Ectodermal cell (in vitro differentiated cells): Measurements from ENCODE around the gene APC.
"Not testable (repeated sequence)": the region's sequence is repeated elsewhere in the genome, so short reads cannot be mapped to it uniquely, and the experiment has no call there.

Experiments
- H3K27ac ChIP-seq: 2 replicates; pipeline ENCODE4 v1.7.0; 2013; ENCODE audit warnings: mild to moderate bottlenecking, low read depth, low read length; ENCODE audit not compliant: insufficient read depth, poor library complexity, severe bottlenecking
- H3K27me3 ChIP-seq: 2 replicates; pipeline ENCODE4 v1.7.0; 2013; ENCODE audit warnings: mild to moderate bottlenecking, low read length; ENCODE audit not compliant: insufficient read depth, control insufficient read depth, poor library complexity, severe bottlenecking
- H3K36me3 ChIP-seq: one replicate; pipeline ENCODE4 v1.7.0; 2013; ENCODE audit warnings: low read length; ENCODE audit not compliant: control insufficient read depth, insufficient read depth
- H3K4me1 ChIP-seq: one replicate; pipeline ENCODE4 v1.7.0; 2013; ENCODE audit warnings: low read length; ENCODE audit not compliant: control insufficient read depth, insufficient read depth
- H3K4me3 ChIP-seq: 2 replicates; pipeline ENCODE4 v1.7.0; 2013; ENCODE audit warnings: low read depth, low read length, control low read depth; ENCODE audit not compliant: insufficient read depth
- H3K9me3 ChIP-seq: 2 replicates; pipeline ENCODE4 v1.7.0; 2013; ENCODE audit warnings: mild to moderate bottlenecking, low read length, moderate library complexity; ENCODE audit not compliant: control insufficient read depth
- WGBS, 2 experiments: methylation state at CpG; one replicate each; pipeline ENCODE4 v1.1.7; 2013; ENCODE audit warnings: missing lambda C conversion rate in 2 of 2; 5-methylcytosine and 5-hydroxymethylcytosine counted together

The APC gene

DNA sequence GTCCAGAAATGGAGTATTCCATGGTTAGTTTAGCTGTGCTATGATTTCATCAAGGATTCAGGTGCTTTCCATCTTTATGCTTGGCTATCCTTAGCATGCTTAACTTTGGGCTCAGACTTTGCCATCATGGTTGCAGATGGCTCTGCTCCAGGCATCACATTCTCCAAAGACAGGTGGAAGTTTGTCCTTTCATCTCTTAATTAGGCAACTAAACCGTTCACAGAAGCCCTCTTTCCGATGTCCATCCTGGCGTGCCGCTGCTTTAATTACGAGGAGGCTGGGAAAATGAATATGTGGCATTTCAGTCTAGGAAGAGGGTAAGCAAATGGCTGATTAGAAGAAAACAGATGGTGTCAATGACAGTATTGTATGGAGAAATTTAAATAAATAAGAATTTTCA, 24.5 kb upstream of the APC start:
- Histone ChIP-seq H3K27me3 (no peaks in the 10 kb centered on the region), H3K36me3 (no peaks in the 10 kb centered on the region), H3K4me1 (peaks cover 4% of the 10 kb centered on the region), H3K9me3 (no peaks in the 10 kb centered on the region), H3K4me3 (no peak overlapping the region), H3K27ac (no peak overlapping the region)
- WGBS, 2 experiments = 96 to 99% methylated on average over 5 of the region's 5 CpGs

DNA sequence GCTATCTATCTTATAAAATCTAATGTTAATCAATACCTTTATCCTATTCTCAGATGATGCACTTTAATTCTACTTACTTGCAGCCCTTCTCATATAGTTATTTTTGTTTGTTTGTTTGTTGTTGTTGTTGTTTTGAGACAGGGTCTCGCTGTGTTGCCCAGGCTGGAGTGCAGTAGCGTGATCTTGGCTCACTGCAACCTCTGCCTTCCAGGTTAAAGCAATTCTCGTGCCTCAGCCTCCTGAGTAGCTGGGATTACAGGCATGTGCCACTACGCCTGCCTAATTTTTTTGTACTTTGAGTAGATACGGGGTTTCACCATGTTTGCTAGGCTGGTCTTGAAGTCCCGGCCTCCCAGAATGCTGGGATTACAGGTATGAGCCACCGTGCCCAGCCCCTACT, 20.8 kb upstream of the APC start:
- not testable (repeated sequence) for H3K4me1 ChIP-seq, H3K27ac ChIP-seq, H3K36me3 ChIP-seq, H3K27me3 ChIP-seq, H3K4me3 ChIP-seq, H3K9me3 ChIP-seq
- 93 to 95% methylated on average over 7 of the region's 7 CpGs for WGBS, 2 experiments

DNA sequence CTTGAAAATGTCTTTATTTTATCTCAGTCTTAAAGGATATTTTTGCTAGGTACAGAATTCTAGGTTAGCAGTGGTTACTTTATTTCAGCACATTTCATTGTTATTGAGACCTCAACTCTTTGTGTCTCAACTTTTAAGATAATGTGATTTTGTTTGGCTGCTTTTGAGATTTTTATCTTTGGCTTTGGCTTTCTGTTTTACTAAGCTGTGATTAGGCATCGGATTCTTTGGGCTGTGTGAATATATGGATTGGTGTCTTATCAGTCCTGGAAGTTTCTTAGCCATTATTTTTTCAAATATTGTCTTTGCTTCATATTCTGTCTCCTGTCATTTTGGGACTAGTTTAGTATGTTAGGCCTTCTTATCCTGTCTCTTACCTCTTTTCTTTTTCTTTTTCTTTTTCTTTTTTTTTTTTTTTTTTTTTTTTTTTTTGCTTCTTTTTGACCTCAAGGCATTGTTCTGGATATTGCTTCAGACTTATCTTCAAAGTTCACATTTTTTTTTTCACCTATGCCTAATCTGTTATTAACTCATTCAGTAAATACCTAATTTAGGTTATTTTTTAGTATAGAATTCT, 20.1 kb upstream of the APC start:
- no peaks in the 10 kb centered on the region for H3K4me1 ChIP-seq
- no peaks in the 10 kb centered on the region for H3K27me3 ChIP-seq
- H3K4me3 ChIP-seq = no peak overlapping the region
- WGBS, 2 experiments = 93% methylated on average over 1 of the region's 1 CpG; no CpG with 5 or more reads in 1 of the 2 experiments
- H3K27ac ChIP-seq = no peak overlapping the region
- H3K9me3 ChIP-seq = no peaks in the 10 kb centered on the region
- H3K36me3 ChIP-seq = no peaks in the 10 kb centered on the region

GRCh38 chr5:112718344-112718743, 19.3 kb upstream of the APC start:
- H3K4me3 ChIP-seq = no peak overlapping the region

DNA sequence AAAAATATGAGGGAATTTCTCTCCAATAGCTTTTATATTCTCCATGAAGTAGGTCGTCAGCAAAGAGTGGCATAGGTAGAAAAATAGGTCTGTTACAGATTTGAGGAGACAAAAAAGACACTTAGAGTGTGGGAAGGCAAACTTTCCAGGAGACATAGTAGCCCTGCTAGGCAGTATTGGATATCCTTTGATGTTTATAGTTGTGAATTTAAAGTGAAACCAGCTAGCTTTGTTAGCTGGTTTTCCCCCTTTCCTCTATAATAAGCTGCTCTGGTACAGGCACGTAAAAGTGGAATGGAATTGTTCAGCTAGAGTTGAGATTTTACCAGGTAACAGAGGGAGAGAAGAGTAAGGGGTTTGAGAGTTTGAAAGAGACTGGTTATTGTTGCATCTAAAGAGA, 17.1 kb upstream of the APC start:
- 93 to 96% methylated on average over 2 of the region's 2 CpGs for WGBS, 2 experiments
- Histone ChIP-seq H3K27ac (no peak overlapping the region), H3K4me1 (no peaks in the 10 kb centered on the region), H3K9me3 (no peaks in the 10 kb centered on the region), H3K27me3 (no peaks in the 10 kb centered on the region), H3K4me3 (no peak overlapping the region), H3K36me3 (no peaks in the 10 kb centered on the region)

More at GRCh38 chr5:112718344-112718743, 19.3 kb upstream of the APC start:
- WGBS, 2 experiments = 70 to 79% methylated on average over 1 of the region's 2 CpGs
- H3K36me3 ChIP-seq = no peaks in the 10 kb centered on the region
- H3K27ac ChIP-seq = no peak overlapping the region
- H3K9me3 ChIP-seq = no peaks in the 10 kb centered on the region
- no peaks in the 10 kb centered on the region for H3K27me3 ChIP-seq
- no peaks in the 10 kb centered on the region for H3K4me1 ChIP-seq

DNA sequence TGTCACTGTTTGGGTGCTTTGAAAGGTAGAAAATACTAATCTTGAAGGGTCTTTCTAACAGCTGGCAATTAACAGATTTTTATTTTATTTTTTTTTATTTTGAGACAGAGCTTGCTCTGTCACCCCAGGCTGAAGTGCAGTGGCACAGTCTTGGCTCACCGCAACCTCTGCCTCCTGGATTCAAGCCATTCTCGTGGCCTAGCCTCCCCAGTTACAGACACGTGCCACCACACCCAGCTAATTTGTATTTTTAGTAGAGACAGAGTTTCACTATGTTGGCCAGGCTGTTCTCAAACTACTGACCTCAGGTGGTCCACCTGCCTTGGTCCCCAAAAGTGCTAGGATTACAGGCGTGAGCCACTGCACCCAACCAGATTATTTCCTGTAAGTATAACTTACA, 12.8 kb upstream of the APC start:
- 90 to 93% methylated on average over 4 of the region's 4 CpGs for WGBS, 2 experiments

GRCh38 chr5:112729630-112730029, 8.1 kb upstream of the APC start:
- no peaks in the 10 kb centered on the region for H3K4me1 ChIP-seq
- H3K9me3 ChIP-seq = no peaks in the 10 kb centered on the region
- H3K27ac ChIP-seq = no peak overlapping the region
- no peak overlapping the region for H3K4me3 ChIP-seq
- WGBS, 2 experiments = 100% methylated on average over 1 of the region's 1 CpG; no CpG with 5 or more reads in 1 of the 2 experiments
- H3K27me3 ChIP-seq = no peaks in the 10 kb centered on the region
- H3K36me3 ChIP-seq = no peaks in the 10 kb centered on the region

More for the DNA sequence above, 12.8 kb upstream of the APC start:
- no peaks in the 10 kb centered on the region for H3K4me1 ChIP-seq
- no peaks in the 10 kb centered on the region for H3K27me3 ChIP-seq
- H3K4me3 ChIP-seq = no peak overlapping the region
- H3K9me3 ChIP-seq = no peaks in the 10 kb centered on the region
- no peaks in the 10 kb centered on the region for H3K36me3 ChIP-seq
- H3K27ac ChIP-seq = no peak overlapping the region

DNA sequence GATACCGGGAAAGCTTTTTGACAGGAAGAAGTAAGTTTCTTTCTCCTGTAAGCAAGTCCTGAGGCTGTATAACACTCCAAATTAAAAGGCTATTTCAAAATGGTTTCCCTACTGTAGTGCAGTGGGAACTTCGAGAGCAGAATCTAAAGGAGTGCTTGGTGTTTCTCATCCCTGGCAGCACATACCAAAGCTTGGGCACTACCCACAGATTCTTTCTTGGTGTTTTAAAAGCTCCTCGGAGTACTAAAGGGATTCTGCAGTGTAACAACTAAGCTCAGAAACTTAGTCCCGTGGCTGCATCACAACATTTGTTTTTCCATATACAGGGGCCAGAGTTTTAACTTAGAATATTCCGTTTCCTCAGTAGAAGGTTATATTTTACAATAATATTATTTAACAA, 5.6 kb upstream of the APC start:
- H3K36me3 ChIP-seq = no peaks in the 10 kb centered on the region
- H3K27me3 ChIP-seq = no peaks in the 10 kb centered on the region
- H3K27ac ChIP-seq = no peak overlapping the region
- no peaks in the 10 kb centered on the region for H3K9me3 ChIP-seq
- 92 to 97% methylated on average over 4 of the region's 5 CpGs for WGBS, 2 experiments
- H3K4me1 ChIP-seq = no peaks in the 10 kb centered on the region
- no peak overlapping the region for H3K4me3 ChIP-seq

DNA sequence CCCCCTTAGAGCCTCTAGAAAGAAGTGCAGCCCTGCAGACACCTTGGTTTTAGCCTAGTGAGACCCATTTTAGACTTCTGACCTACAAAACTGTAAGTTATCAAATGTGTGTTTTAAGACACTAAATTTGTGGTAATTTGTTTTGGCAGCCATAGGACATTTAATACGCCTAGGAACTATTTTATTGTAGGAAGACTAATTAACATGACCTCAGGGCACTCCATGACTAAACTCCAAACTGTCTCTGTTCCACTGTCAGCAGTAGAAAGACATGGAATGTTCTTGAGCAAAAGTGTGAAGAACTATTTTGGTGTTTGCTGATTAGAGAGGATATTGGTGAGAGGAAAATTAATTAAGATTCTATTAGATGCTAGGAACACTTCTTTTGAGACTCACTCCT, 4.1 kb upstream of the APC start:
- no peaks in the 10 kb centered on the region for H3K36me3 ChIP-seq
- 100% methylated on average over 1 of the region's 1 CpG for WGBS, 2 experiments
- H3K9me3 ChIP-seq = no peaks in the 10 kb centered on the region
- no peak overlapping the region for H3K27ac ChIP-seq
- peaks cover 3% of the 10 kb centered on the region for H3K4me1 ChIP-seq
- no peak overlapping the region for H3K4me3 ChIP-seq
- H3K27me3 ChIP-seq = no peaks in the 10 kb centered on the region

GRCh38 chr5:112734597-112734996, 3.1 kb upstream of the APC start:
- peaks cover 3% of the 10 kb centered on the region for H3K4me1 ChIP-seq
- no peaks in the 10 kb centered on the region for H3K9me3 ChIP-seq
- H3K27me3 ChIP-seq = no peaks in the 10 kb centered on the region
- no peak overlapping the region for H3K4me3 ChIP-seq
- H3K36me3 ChIP-seq = no peaks in the 10 kb centered on the region
- no peak overlapping the region for H3K27ac ChIP-seq
- WGBS, 2 experiments = 93 to 100% methylated on average over 1 to 3 of the region's 3 CpGs

DNA sequence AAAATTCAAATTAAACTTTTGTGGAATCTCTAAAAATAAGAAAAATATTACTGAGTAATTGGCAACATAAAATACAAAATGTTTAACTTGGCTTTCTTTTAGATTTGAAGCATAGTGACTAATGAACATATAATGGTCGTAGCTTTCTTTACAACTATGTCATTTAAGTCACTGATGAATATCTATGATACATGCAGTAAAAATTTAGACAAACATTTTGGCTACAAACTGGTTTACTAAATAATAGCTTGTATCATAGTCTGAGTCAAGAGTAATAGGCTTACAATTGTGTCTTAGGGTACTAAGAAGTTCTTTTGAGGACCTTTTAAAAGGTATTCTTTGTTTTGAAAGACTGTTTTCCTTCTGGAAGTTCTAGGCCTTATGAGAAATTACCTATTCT, 2.0 kb upstream of the APC start:
- H3K9me3 ChIP-seq = no peaks in the 10 kb centered on the region
- no peaks in the 10 kb centered on the region for H3K36me3 ChIP-seq
- H3K27ac ChIP-seq = no peak overlapping the region
- H3K4me1 ChIP-seq = peaks cover 3% of the 10 kb centered on the region
- WGBS, 2 experiments = no CpG with 5 or more reads among the region's 1 CpG
- H3K27me3 ChIP-seq = no peaks in the 10 kb centered on the region
- H3K4me3 ChIP-seq = no peak overlapping the region
